HT-29 (cell line): ENCODE results near the gene SEC14L3. TPM values are rescaled to one million over a fixed set of nuclear protein-coding genes. Genes with fewer than 3 reads are reported as not detected.
A peak's percentile ranks its signal among the peaks of the same experiment; 100 is the strongest.
"Not testable (repeated sequence)": the region's sequence is repeated elsewhere in the genome, so short reads cannot be mapped to it uniquely, and the experiment has no call there.

Experiments used
- DNase-seq: peaks from one replicate; pipeline ENCODE4 v3.0.0-alpha.2; 2015; ENCODE audit warnings: low spot score
- total RNA-seq: library from RNA; depleted of rRNA; stranded (reverse); fragments of >200 nt; shearing (Covaris generic); gene quantifications from 2 replicates; pipeline ENCODE4 v1.2.3, GENCODE V29; 2014

The SEC14L3 gene
- total RNA-seq, 1 experiment from 2014 or later, result not detected

GRCh38 chr22:30486118-30486517 lies 14.3 kb upstream of the SEC14L3 start:
- no peak for DNase-seq

- DNase-seq, result peak; percentile 55
Measured at GRCh38 chr22:30485362-30485988, 13.7 kb upstream of the SEC14L3 start.

- no peak for DNase-seq
Measured at GRCh38 chr22:30483169-30483568, 11.4 kb upstream of the SEC14L3 start.

GRCh38 chr22:30481711-30482110 lies 9.9 kb upstream of the SEC14L3 start:
- DNase-seq, result no peak

- DNase-seq, result no peak
Measured at GRCh38 chr22:30479981-30480380, 8.2 kb upstream of the SEC14L3 start.

GRCh38 chr22:30474683-30475424 lies 3.0 kb upstream of the SEC14L3 start:
- peak; percentile 52 for DNase-seq

- DNase-seq, result no peak
Measured at GRCh38 chr22:30474121-30474520, 2.3 kb upstream of the SEC14L3 start.

- DNase-seq, result no peak
Measured at GRCh38 chr22:30472994-30473720, 1.3 kb upstream of the SEC14L3 start.

GRCh38 chr22:30470655-30471054 lies 1.2 kb downstream of the SEC14L3 start:
- no peak for DNase-seq

GRCh38 chr22:30469165-30469564 lies 2.7 kb downstream of the SEC14L3 start:
- DNase-seq, result no peak

- not testable (repeated sequence) for DNase-seq
Measured at GRCh38 chr22:30460555-30460954, 11.3 kb downstream of the SEC14L3 start.

GRCh38 chr22:30460147-30460546 lies 11.7 kb downstream of the SEC14L3 start:
- DNase-seq, result no peak

GRCh38 chr22:30459181-30460052 lies 12.4 kb downstream of the SEC14L3 start:
- no peak for DNase-seq

- no peak for DNase-seq
Measured at GRCh38 chr22:30457981-30458380, 13.8 kb downstream of the SEC14L3 start.

GRCh38 chr22:30455075-30455840 lies 16.6 kb downstream of the SEC14L3 start:
- no peak for DNase-seq

- no peak for DNase-seq
Measured at GRCh38 chr22:30453731-30454510, 17.9 kb downstream of the SEC14L3 start.

GRCh38 chr22:30452861-30453260 lies 19.0 kb downstream of the SEC14L3 start:
- DNase-seq, result no peak

- DNase-seq, result not testable (repeated sequence)
Measured at GRCh38 chr22:30451488-30451887, 20.3 kb downstream of the SEC14L3 start.

GRCh38 chr22:30447656-30448055 lies 24.2 kb downstream of the SEC14L3 start:
- DNase-seq, result no peak
